ENCODE measurements around the gene FMNL1.

The FMNL1 gene

DNA sequence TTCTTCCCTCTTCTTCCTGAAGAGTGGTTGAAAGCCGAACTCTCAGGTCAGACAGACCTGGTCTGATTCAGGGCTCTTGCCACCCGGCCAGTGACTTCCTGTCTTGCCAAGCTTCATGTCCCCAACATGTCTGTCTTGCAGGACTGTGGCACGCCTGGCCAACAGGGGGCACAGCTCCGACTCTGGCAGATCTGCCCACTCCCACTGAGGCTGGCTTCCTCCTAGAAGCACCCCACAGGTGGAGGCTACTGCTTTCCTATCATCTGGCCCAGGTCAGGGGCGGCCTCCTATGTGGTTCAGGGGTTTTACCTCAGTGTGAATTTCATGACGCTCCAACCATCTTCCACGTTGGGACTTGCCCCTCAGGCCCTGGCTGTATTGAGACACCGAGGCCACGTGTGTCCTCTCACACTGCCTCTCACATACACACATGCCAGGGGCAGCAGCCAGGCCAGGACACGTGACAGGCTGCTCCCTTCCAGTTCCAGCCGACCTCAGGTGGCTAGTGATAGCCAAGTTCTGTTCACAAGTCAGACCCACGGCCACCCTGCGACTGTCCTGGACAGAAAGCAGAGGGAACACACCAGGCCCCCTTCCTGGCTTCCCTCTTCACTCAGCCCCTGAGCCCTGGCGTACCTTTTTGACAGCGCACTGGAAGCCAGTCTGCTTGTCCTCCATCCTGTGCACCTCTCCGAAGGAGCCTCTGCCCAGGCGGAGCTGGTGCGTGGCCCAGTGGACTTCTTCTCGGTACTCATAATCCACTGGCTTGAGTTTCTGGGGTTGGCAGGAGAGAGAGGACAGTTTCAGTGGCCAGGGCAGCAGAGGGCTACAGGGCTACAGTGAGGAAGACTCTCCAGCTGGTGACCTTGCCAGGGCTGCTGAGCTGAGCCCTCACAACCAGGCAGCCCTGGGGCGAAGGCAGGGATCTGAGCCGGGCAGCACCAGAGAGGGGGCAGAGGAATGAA lies 62.8 kb downstream of the FMNL1 start:
- DNase-seq: peak; percentile 51

DNA sequence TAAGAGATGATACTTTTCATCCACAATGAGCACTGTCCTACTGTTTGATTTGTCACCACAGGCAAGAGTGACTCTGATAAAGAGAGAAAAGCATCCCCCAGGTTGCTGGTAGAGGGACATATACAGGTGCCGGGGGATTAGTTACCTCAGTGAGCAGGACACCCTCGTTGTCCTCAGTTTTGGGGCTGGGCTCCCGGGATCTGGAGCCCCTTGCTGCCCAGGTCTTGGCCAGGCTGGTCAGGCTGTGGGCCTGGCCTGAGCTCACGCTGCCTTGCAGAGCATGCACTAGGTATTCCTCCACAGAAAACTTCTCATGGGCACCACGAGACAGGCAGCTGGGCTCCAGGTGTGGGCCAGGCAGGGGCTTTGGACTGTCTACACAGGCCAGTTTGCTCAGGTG lies 64.6 kb downstream of the FMNL1 start:
- DNase-seq: no peak

DNA sequence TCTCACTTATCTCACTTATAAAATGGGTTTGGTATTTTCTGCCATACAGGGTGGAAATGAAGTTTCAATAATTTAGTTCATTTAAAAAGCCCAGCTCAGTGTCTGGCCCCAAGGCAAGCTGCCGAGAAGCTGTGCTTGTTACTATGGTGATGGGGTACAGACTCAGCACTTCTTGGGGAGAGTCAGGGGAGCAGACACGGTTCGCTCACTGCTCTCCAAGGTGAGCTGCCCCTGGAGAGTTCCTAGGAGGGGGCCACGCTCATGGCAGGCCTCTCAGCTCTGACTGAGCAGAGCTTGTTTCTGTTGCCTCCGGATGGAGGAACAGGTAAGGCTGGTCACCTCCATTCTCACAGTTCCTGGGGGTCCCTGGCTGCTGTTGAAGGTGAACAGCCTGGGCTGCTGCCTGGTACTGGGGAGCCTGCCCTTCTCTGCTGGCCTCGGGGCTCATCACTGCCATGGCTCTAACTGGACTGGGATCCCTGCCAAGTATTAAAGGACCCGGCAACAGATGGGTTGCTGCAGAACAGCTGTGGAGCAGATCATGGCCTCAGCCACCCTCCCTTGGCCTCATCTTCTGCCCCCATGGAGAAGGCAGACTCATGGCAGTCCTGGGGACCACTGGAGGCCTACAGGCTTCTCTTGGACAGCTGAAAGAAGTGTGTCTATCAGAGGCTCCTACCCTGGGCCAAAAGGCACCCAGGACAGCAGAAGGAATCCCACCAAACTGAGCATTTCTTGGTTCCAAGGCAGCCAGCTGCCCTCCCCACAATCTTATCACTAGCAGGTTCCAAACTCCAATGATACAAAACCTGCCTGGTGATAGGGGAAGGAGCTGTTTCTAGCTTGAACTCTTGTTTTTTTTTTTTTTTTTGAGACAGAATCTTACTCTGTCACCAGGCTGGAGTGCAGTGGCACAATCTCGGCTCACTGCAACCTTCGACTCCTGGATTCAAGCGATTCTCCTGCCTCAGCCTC lies 66.1 kb downstream of the FMNL1 start:
- DNase-seq: no peak

- DNase-seq: no peak
These were observed 67.1 kb downstream of the FMNL1 start for GRCh38 chr17:45288825-45289224.

GRCh38 chr17:45289301-45290268 lies 67.9 kb downstream of the FMNL1 start:
- no peak for DNase-seq

- no peak for DNase-seq
These were observed 68.6 kb downstream of the FMNL1 start for GRCh38 chr17:45290269-45290765.

DNA sequence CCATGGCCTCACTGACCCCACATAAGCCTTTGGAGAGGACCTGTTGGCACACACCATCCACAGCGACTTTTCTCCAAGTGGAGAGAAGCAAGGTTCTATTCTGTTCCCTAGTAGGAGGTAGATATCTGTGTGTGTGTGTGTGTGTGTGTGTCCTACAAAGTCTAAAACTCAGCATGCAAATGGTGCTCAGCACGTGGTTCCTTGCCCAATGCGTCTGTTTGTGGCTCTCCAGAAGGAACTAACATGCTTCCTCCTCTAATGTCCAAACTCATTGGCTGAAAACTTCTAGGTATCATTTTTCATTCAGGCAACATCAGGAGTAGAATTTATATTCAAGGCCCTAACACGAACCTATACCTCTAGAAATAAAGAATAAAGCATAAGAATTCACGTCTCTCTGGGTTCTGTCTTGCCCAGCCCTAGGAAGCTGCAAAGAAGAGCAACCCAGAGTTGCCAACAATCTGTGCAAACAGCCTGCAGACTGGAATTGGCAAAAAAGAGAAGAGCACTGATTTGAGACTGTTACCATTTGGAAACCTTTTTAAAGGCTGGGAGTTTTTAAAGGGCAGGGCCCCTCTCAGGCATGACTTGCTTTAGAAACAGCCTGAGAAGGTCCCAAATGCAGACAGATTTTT lies 69.6 kb downstream of the FMNL1 start:
- DNase-seq: no peak

DNA sequence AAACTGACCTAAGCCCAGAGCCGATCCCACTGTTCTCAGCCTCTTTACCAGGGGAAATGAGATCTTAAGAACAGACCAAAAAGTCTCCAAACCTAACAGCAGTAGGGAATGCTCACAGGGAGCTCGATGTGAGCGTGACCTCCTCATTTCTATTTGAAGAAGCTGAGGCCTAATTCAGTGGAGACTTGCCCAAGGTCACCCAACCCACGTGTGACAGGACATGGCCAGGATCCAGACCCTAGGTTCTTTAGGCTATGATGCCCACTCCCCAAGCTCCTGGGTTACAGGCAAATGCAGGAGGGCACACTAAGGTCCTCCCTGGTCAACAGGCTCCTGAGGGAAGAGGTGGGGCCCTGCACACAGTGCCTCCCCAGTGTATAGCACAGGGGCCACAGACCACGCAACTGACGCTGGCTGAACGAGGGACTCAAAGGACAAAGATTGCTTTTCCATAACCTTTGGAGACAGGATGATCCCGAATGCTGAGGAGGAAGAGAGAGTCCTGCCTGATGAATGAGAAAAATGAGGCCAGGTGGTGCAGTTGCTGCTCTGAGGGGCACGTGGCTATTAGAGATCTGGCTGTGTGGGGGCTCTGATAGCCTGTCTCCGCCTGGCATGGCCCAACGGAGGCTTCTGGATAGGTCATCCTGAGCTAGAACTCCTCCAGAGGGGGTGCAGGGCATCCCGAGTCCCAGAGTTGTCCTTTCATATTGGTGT lies 71.2 kb downstream of the FMNL1 start:
- DNase-seq: no peak

- no peak for DNase-seq
These were observed 71.9 kb downstream of the FMNL1 start for GRCh38 chr17:45293413-45294211.

DNA sequence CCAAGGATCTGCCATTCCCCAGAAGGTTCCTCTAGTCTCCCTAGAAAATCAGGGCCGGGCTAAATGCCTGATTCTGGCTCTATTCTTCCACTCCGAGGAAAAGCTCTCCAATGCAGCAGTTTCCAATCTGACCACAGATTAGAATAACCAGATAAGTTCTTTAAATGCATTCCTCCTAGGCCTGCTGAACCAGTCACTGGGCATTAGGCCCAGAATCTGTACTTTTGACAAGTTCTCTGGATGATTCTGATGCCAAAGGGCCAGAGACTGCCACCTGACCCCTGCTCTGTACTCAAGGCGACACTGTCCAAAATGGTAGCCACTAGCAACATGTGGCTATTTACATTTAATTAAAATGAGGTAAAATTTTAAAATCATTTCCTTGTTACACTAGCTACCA lies 72.8 kb downstream of the FMNL1 start:
- DNase-seq: no peak

GRCh38 chr17:45296003-45296832 lies 74.5 kb downstream of the FMNL1 start:
- no peak for DNase-seq

DNA sequence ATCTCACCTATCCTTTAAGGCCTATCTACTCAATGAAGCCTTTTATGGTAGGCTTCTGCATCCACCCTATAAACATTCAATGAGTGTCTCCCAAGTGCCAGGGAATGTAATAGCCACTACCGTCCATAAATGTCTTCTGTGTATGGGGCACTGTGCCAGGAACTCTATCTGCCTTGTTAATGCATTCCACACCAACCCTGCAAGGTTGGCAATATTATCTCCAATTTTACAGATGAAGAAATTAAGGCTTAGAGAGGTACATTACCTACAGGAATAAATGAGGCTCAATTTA lies 75.1 kb downstream of the FMNL1 start:
- no peak for DNase-seq
